Stomach (tissue), 9 donors: ENCODE measurements around the gene TMC2. TPM values are rescaled to one million over a fixed set of nuclear protein-coding genes. Genes with fewer than 3 reads are reported as not detected.
"Not testable (repeated sequence)": the region's sequence is repeated elsewhere in the genome, so short reads cannot be mapped to it uniquely, and the experiment has no call there.

Experiments
- DNase-seq, 2 donors: peaks; one replicate each; pipeline versions ENCODE4 v3.0.0 to v3.0.0-alpha.2; 2013 to 2019
- H3K27ac ChIP-seq, 5 donors: fragments of 200-600 bp in 4 of 5; sonication (generic) in 4 of 5; one replicate each; pipeline ENCODE4 v1.5.1; 2013 to 2019; ENCODE audit warnings: mild to moderate bottlenecking in 1 of 5, moderate library complexity in 1 of 5
- H3K27me3 ChIP-seq, 3 donors: fragments of 200-600 bp; sonication (generic); one replicate each; pipeline ENCODE4 v1.5.1; 2017 to 2019; ENCODE audit warnings: mixed run types in 1 of 3
- H3K36me3 ChIP-seq, 4 donors: fragments of 200-600 bp; sonication (generic); 1 replicate in 3 of 4; 2 replicates in 1 of 4; pipeline ENCODE4 v1.5.1; 2016 to 2019
- H3K4me1 ChIP-seq, 4 donors: fragments of 200-600 bp; sonication (generic); one replicate each; pipeline ENCODE4 v1.5.1; 2016 to 2019
- H3K4me3 ChIP-seq, 4 donors: fragments of 200-600 bp; sonication (generic) in 3 of 4; one replicate each; pipeline ENCODE4 v1.5.1; 2016 to 2019; ENCODE audit warnings: mild to moderate bottlenecking in 1 of 4
- H3K9me3 ChIP-seq, 4 donors: fragments of 200-600 bp; sonication (generic); one replicate each; pipeline ENCODE4 v1.5.1; 2016 to 2019
- EP300 ChIP-seq: sonication (generic); formaldehyde crosslinking; IDR thresholded peaks from one replicate; pipeline ENCODE4 v1.6.1; 2017; ENCODE audit warnings: antibody characterized with exemption
- POLR2A ChIP-seq, 4 donors: fragments of 450-650 bp; IDR thresholded peaks; one replicate each; pipeline ENCODE4 v1.6.1; 2016; ENCODE audit warnings: antibody characterized with exemption in 4 of 4, control low read depth in 2 of 4, mild to moderate bottlenecking in 1 of 4, moderate library complexity in 1 of 4
- POLR2AphosphoS5 ChIP-seq, 3 donors: sonication (generic); formaldehyde crosslinking; IDR thresholded peaks; one replicate each; pipeline ENCODE4 v1.6.1; 2016; ENCODE audit warnings: antibody characterized with exemption in 3 of 3
- WGBS, 5 donors: extraction: QIAGEN DNeasy Blood & Tissue Kit in 3 of 5; methylation state at CpG; one replicate each; pipeline versions ENCODE4 v1.1.5 to v1.1.7; 2013 to 2018; 5-methylcytosine and 5-hydroxymethylcytosine counted together
- intact Hi-C: fragments of 100-400 bp; cut with DNase I; formaldehyde crosslinking; loops from one replicate; pipeline ENCODE4 v1.15.1; 2023; ENCODE audit warnings: low total_unique reads
- polyA plus RNA-seq, 3 donors: library from polyadenylated mRNA; stranded (reverse); fragments of 200-250 nt; gene quantifications; one replicate each; pipeline ENCODE4 v1.2.3, GENCODE V29; 2013
- total RNA-seq, 5 donors: library from RNA; depleted of rRNA; stranded (reverse); fragments of >200 nt; gene quantifications; one replicate each; pipeline versions ENCODE4 v1.1.0 to v1.2.3, GENCODE V29; 2014 to 2016
- TF ChIP-seq, protein P1 (sequence below), 7 experiments: fragments of 450-650 bp in 4 of 7; fragments of 200-600 bp in 3 of 7; sonication (generic) in 3 of 7; IDR thresholded peaks; one replicate each; pipeline ENCODE4 v1.5.1; 2016 to 2019; ENCODE audit warnings: antibody characterized with exemption in 7 of 7, control low read depth in 2 of 7, mild to moderate bottlenecking in 1 of 7
- donor health status: healthy with polysubstance abuse.
- donor health status: Bipolar disorder and iron deficiency.
- donor health status: healthy.

The TMC2 gene
- total and polyA plus RNA-seq, 8 donors: 0.03 TPM; not detected in 7

DNA sequence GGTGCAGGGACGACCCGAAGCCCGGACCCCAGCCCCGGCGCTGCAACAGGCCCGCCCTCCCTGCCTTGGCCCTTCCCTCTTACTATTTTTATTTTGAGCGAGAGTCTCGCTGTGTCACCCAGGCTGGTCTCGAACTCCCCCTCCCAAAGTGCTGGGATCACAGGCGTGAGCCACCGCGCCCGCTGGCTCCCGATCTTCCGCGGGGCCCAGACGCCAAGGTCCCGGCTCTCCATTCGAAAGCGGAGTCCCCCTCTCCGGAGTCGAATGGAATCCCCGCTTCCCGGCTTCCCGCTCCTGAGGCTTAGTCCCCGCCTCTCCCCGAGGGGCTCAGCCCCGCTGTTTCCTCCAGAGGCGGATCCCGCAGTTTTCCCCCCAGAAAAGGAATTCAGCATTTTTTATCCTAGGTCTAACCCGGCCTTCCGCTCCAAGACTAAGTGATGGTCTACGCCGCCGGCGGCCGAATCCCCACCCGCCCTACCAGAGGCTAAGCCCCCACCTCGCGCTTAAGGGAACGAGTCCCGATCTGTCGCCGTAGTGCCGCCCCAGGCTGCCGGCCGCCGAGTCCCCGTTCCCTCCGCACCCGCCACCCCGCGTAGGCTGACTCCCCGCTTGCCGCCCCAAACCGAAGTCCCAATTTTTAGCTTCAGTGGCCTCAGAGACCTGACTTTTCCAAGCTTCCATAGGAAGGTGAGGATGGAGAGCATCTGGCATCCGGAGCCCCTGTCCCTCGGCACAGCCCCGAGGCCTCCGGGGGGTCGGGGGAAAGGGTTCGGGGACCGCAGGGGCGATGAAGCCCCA, 11.5 kb upstream of the TMC2 start:
- Histone ChIP-seq H3K4me3 (peak overlapping the region; percentile 68 to 89 (median 77)), H3K9me3 (no peaks in the 10 kb centered on the region), H3K27me3 (no peaks in the 10 kb centered on the region), H3K36me3 (no peaks in the 10 kb centered on the region), H3K27ac (peak overlapping the region; percentile 56 to 95 (median 91)), H3K4me1 (peaks cover 0 to 25% (median 10%) of the 10 kb centered on the region in 4 donors)
- peak; percentile 36 to 81 for DNase-seq
- TF ChIP-seq, protein P1, sequence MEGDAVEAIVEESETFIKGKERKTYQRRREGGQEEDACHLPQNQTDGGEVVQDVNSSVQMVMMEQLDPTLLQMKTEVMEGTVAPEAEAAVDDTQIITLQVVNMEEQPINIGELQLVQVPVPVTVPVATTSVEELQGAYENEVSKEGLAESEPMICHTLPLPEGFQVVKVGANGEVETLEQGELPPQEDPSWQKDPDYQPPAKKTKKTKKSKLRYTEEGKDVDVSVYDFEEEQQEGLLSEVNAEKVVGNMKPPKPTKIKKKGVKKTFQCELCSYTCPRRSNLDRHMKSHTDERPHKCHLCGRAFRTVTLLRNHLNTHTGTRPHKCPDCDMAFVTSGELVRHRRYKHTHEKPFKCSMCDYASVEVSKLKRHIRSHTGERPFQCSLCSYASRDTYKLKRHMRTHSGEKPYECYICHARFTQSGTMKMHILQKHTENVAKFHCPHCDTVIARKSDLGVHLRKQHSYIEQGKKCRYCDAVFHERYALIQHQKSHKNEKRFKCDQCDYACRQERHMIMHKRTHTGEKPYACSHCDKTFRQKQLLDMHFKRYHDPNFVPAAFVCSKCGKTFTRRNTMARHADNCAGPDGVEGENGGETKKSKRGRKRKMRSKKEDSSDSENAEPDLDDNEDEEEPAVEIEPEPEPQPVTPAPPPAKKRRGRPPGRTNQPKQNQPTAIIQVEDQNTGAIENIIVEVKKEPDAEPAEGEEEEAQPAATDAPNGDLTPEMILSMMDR (IDR thresholded peaks at IDR 0.05): no peak
- no peak for TF ChIP-seq EP300
- TF ChIP-seq POLR2A (IDR thresholded peaks at IDR 0.05): no peak
- no peak for TF ChIP-seq POLR2AphosphoS5 (IDR thresholded peaks at IDR 0.05)
- 1 to 2% (median 1%) methylated on average over 44 to 64 of the region's 64 CpGs for WGBS, 5 donors
- intact Hi-C loops: no loop called here

DNA sequence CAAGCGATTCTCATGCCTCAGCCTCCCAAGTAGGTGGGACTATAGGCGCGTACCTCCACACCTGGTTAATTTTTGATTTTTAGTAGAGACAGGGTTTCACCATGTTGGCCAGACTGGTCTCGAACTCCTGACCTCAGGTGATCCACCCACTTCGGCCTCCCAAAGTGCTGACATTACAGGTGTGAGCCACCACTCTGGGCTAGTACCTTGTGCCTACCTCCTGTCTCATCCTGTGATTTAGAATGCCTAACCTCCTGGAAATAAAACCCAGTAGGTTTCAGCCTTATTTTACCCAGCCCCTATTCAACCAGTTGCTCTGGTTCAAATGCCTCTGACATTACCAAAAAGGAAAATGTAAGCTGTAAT, 10.2 kb upstream of the TMC2 start:
- DNase-seq, H3K27me3 ChIP-seq, H3K9me3 ChIP-seq, H3K4me3 ChIP-seq, H3K36me3 ChIP-seq, intact Hi-C loops, H3K27ac ChIP-seq: not testable (repeated sequence)
- WGBS, 5 donors: 71 to 90% (median 82%) methylated on average over 5 of the region's 5 CpGs
- H3K4me1 ChIP-seq: peaks cover 0 to 25% (median 10%) of the 10 kb centered on the region in 4 donors

DNA sequence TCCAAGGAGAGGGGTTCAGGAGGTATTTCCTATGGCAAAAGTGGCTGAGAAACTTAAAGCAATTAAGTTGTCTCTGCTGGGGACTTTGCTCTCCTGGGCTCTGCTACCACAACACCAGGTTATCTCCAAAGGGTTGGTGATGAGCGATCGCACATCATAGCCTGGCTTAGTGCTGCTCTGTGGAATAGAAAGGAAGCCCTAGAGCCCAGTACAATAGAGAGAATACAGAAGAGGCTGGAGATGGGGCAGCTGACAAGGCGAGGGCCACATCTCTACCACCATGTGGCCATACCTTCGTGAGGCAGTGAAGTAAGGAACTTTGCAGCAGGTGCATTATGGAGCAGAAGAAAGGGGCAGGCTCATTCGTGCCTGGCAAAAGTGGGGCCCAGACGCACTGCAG, 8.6 kb upstream of the TMC2 start:
- Histone ChIP-seq H3K4me1 (peaks cover 0 to 15% (median 9%) of the 10 kb centered on the region in 4 donors), H3K27me3 (peaks cover 0 to 3% (median 0%) of the 10 kb centered on the region in 3 donors), H3K36me3 (no peaks in the 10 kb centered on the region), H3K4me3 (no peak overlapping the region), H3K9me3 (no peaks in the 10 kb centered on the region), H3K27ac (no peak overlapping the region)
- WGBS, 5 donors: 74 to 83% (median 81%) methylated on average over 6 of the region's 6 CpGs
- intact Hi-C loops: no loop called here
- TF ChIP-seq EP300: no peak
- TF ChIP-seq, protein P1 (IDR thresholded peaks at IDR 0.05): no peak
- no peak for TF ChIP-seq POLR2AphosphoS5 (IDR thresholded peaks at IDR 0.05)
- no peak for TF ChIP-seq POLR2A (IDR thresholded peaks at IDR 0.05)
- DNase-seq: no peak

DNA sequence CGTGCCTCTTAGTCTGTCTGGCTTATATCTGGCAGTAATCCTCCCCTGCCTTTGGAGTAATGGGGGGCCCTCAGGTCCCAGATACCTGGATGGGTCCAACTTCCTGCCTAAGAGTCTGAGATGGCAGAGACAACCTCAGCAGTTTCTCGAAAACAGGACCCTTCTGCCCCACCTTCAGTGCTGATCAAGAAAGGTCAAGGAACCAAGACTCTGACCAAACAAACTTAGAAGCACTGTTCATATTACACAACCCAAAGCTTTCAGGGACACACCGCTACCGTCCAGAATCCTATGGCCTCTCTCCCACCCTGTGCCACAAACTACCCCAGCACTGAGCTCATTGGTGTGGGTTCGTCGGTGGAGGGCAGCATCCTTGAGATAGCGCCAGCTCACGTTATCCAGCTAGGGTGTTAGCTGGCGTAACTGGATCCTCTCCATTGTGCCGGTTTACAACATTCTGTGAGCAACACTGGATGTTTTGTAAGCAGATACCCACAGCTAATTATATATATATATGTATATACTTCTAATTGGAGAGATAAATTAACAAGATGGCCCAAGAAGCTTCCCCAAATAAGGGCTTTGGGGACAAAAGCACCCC, 7.6 kb upstream of the TMC2 start:
- peaks cover 0 to 13% (median 0%) of the 10 kb centered on the region in 3 donors for H3K27me3 ChIP-seq
- 54 to 66% (median 58%) methylated on average over 10 of the region's 10 CpGs for WGBS, 5 donors
- no peak overlapping the region for H3K27ac ChIP-seq
- TF ChIP-seq, protein P1 (IDR thresholded peaks at IDR 0.05): no peak
- TF ChIP-seq POLR2AphosphoS5 (IDR thresholded peaks at IDR 0.05) (no peak), POLR2A (IDR thresholded peaks at IDR 0.05) (no peak), EP300 (no peak)
- no peak overlapping the region for H3K4me3 ChIP-seq
- no peaks in the 10 kb centered on the region for H3K9me3 ChIP-seq
- no peak for DNase-seq
- H3K4me1 ChIP-seq: peaks cover 0 to 14% (median 5%) of the 10 kb centered on the region in 4 donors
- intact Hi-C loops: no loop called here
- H3K36me3 ChIP-seq: no peaks in the 10 kb centered on the region
